Measurements from ENCODE around the gene PI4KA. TPM values are rescaled to one million over a fixed set of nuclear protein-coding genes. Genes with fewer than 3 reads are reported as not detected.

PI4KA gene
- total RNA-seq, 2 donors from 2014 or later, result 42.5 to 47.2 TPM

DNA sequence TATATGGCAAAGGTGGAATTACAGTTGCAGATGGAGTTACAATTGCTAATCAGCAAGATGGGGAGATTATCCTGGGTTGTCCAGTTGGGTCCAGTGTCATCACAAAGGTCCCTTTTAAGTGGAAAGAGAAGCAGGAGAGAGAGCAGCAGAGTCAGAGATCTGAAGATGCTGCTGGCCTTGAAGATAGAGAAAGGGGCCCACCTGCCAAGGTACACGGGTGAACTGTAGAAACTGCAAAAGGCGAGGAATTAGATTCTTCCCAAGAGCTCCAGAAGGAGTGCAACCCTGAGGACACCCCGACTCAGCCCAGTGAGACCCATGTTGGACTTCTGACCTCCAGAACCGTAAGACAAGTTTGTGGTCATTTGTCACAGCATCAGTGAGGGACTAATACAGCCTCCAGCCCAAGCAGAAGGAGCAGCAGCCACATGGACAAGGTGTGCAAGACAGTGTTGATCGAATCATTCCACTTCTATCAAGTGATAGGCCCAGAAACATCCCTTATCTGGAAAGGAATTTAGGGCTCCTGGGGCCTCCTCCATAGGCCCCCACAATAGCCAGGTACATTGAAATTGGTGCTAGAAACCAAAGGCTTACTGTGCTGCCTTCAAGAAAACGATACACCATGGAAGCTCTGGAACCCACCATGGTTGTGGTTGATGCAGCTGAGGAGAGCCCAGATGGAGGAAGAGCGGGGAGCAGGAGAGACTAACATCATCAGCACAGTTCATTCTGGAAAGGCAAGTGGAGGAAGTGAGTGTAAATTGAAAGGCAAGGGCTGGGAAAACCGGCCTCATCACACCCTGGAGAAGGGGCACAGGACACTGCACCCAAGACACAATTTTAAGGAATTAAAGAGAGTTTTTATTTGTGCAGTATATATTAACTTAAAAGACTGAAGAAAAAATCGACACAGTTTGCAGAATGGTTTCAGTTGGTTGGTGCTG is 23.5 kb upstream of the PI4KA start:
- H3K27ac ChIP-seq, result peak overlapping the region in 2 of 4 donors; percentile 54 to 61
- ATAC-seq, result no peak

DNA sequence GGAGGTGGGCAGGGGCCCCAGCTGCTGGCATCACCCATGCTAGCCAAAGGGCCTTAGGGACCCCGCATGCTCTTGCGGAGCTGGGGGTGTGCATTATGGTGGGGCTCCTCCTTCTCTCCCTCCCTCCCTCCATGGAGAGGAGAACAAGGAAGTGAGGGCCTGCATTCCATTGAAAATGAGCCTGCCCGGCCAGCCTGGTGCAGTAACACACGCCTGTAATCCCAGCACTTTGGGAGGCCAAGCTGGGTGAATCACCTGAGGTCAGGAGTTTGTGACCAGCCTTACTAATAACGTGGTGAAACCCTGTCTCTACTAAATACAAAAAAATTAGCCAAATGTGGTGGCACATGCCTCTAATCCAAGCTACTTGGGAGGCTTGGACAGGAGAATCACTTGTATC is 22.6 kb upstream of the PI4KA start:
- Histone ChIP-seq H3K27ac (peak overlapping the region in 2 of 4 donors; percentile 54 to 61), H3K4me3 (no peak overlapping the region), H3K4me1 (peaks cover 8% of the 10 kb centered on the region), H3K36me3 (replicated peaks in 1 of 2; ENCODE audit: insufficient read depth in 1 of 2, low read depth in 2 of 2) (peaks cover 0 to 9% of the 10 kb centered on the region in 2 donors), H3K9me3 (no peaks in the 10 kb centered on the region), H3K27me3 (no peaks in the 10 kb centered on the region)
- DNase-seq (peak in 2 of 4 donors; percentile 18 to 24), ATAC-seq (peak; percentile 36)
- intact Hi-C loops (cut with DNase I), result no loop called here
- WGBS, 2 donors, result 38 to 79% methylated on average over 3 to 5 of the region's 5 CpGs
- TF ChIP-seq, protein P1, sequence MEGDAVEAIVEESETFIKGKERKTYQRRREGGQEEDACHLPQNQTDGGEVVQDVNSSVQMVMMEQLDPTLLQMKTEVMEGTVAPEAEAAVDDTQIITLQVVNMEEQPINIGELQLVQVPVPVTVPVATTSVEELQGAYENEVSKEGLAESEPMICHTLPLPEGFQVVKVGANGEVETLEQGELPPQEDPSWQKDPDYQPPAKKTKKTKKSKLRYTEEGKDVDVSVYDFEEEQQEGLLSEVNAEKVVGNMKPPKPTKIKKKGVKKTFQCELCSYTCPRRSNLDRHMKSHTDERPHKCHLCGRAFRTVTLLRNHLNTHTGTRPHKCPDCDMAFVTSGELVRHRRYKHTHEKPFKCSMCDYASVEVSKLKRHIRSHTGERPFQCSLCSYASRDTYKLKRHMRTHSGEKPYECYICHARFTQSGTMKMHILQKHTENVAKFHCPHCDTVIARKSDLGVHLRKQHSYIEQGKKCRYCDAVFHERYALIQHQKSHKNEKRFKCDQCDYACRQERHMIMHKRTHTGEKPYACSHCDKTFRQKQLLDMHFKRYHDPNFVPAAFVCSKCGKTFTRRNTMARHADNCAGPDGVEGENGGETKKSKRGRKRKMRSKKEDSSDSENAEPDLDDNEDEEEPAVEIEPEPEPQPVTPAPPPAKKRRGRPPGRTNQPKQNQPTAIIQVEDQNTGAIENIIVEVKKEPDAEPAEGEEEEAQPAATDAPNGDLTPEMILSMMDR (IDR thresholded peaks at IDR 0.05), result no peak
- TF ChIP-seq POLR2A (IDR thresholded peaks at IDR 0.05), result no peak

More for the DNA sequence above, 23.5 kb upstream of the PI4KA start:
- H3K9me3 ChIP-seq, result no peaks in the 10 kb centered on the region
- no peak for DNase-seq
- WGBS, 2 donors, result 84 to 86% methylated on average over 8 to 9 of the region's 9 CpGs
- no peaks in the 10 kb centered on the region for H3K27me3 ChIP-seq
- H3K36me3 ChIP-seq (replicated peaks in 1 of 2; ENCODE audit: insufficient read depth in 1 of 2, low read depth in 2 of 2), result peaks cover 0 to 9% of the 10 kb centered on the region in 2 donors
- H3K4me3 ChIP-seq, result no peak overlapping the region
- TF ChIP-seq POLR2A (IDR thresholded peaks at IDR 0.05), result no peak
- TF ChIP-seq, protein P1 (IDR thresholded peaks at IDR 0.05), result no peak
- intact Hi-C loops (cut with DNase I), result no loop called here
- peaks cover 8% of the 10 kb centered on the region for H3K4me1 ChIP-seq

DNA sequence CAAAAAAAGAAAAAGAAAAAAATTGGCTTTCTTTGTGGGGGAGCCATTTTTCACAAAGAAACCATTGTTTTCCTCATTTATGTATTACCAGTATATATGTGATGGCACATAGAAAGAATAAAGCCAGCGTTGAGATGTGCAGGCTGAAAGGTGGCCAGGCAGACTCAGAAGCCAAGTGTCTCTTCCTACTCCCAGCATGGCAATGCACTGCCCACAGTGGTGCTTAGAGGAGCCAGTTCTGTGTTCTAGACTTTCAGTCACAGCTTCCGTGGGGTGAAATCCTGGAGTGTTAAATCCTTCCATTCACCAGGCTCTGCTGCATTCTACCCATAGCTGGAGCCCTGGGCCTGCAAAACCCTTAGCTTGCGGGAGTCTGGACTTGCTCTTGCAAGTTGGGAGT is 19.1 kb upstream of the PI4KA start:
- TF ChIP-seq, protein P1 (IDR thresholded peaks at IDR 0.05), result no peak
- TF ChIP-seq POLR2A (IDR thresholded peaks at IDR 0.05), result no peak
- Histone ChIP-seq H3K4me3 (no peak overlapping the region), H3K9me3 (no peaks in the 10 kb centered on the region), H3K4me1 (no peaks in the 10 kb centered on the region), H3K27me3 (no peaks in the 10 kb centered on the region), H3K36me3 (replicated peaks in 1 of 2; ENCODE audit: insufficient read depth in 1 of 2, low read depth in 2 of 2) (peaks cover 0 to 8% of the 10 kb centered on the region in 2 donors), H3K27ac (no peak overlapping the region)
- no peak for ATAC-seq
- 78 to 100% methylated on average over 2 to 3 of the region's 3 CpGs for WGBS, 2 donors
- intact Hi-C loops (cut with DNase I), result no loop called here
- no peak for DNase-seq

DNA sequence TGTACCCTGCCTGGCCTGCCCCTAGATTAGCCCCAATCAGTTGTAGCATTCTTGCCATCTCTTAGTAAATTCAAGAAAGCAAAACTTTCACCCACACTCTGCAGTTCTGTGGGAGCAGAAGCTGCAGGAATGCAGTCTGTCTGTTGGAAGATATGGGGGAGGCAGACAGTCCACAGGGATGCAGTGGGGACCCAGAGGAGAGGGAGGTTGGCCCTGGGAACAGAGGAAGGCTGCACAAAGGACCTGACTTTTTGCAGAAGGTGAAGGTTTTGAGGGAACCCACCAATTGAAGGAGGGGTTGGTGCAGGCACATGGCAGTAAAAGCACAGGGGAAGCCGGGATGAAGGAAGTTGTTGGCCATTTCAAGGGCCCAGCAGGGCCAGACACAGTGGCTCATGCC is 16.7 kb upstream of the PI4KA start:
- intact Hi-C loops (cut with DNase I), result no loop called here
- 86 to 91% methylated on average over 1 of the region's 1 CpG for WGBS, 2 donors
- no peaks in the 10 kb centered on the region for H3K4me1 ChIP-seq
- ATAC-seq (no peak), DNase-seq (no peak)
- H3K9me3 ChIP-seq, result no peaks in the 10 kb centered on the region
- no peak for TF ChIP-seq POLR2A (IDR thresholded peaks at IDR 0.05)
- TF ChIP-seq, protein P1 (IDR thresholded peaks at IDR 0.05), result no peak
- H3K27me3 ChIP-seq, result no peaks in the 10 kb centered on the region
- H3K27ac ChIP-seq, result no peak overlapping the region
- no peak overlapping the region for H3K4me3 ChIP-seq
- peaks cover 0 to 6% of the 10 kb centered on the region in 2 donors for H3K36me3 ChIP-seq (replicated peaks in 1 of 2; ENCODE audit: insufficient read depth in 1 of 2, low read depth in 2 of 2)

All from body of pancreas (tissue), 4 donors.